Stromal cell of bone marrow (primary cell): ENCODE data around the gene FKBP4.
"Not testable (repeated sequence)": the region's sequence is repeated elsewhere in the genome, so short reads cannot be mapped to it uniquely, and the experiment has no call there.

Source experiments
- DNase-seq: peaks from one replicate; pipeline ENCODE4 v3.0.0-alpha.2; 2012; ENCODE audit warnings: low read depth

Gene FKBP4

DNA sequence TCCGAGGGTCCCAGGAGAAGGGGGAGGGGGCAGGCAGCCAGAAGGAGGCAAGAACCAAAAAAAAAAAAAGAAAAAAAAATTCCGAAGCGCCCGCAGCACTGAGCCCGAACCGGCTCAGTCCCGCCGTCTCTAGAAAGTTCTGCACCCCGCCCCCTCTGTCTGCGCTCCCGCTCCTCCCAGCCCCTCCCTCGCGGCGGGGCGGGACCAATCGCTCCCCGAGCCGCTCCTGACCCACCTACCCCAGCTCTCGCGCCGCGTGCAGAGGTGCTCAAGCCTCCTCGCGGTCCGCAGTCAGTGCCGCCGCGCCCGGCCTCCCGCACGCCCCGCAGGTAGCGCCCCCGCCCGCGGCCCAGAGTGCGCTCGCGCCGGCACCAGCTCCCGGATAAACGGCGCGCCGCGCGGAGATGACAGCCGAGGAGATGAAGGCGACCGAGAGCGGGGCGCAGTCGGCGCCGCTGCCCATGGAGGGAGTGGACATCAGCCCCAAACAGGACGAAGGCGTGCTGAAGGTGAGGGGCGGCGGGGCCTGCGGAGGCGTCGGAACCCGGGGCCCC is at the start of gene FKBP4:
Gene FKBP4 (plus strand): TSS at position 235 of the 554 bp plus-strand sequence. CDS start 170 bp downstream, at position 405.
- DNase-seq: peak; percentile 74

GRCh38 chr12:2745655-2746054 is 49.1 kb upstream of the FKBP4 start:
- DNase-seq: peak; percentile 11

DNA sequence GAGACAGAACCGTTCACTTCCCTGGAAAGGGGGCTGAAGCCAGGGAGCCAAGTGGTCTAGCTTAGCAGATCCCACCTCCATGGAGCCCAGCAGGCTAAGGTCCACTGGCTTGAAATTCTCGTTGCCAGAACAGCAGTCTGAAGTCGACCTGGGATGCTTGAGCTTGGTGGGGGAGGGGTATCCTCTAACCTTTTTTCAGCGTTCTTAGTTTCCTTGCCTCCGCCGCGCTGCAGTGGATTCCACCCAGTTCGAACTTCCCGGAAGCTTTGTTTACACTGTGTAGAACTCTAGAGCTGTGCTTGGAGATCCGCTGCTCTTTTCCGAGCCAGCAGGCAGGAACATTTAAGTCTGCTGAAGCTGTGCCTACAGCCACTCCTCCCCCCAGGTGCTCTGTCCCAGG is 45.2 kb upstream of the FKBP4 start:
- no peak for DNase-seq

DNA sequence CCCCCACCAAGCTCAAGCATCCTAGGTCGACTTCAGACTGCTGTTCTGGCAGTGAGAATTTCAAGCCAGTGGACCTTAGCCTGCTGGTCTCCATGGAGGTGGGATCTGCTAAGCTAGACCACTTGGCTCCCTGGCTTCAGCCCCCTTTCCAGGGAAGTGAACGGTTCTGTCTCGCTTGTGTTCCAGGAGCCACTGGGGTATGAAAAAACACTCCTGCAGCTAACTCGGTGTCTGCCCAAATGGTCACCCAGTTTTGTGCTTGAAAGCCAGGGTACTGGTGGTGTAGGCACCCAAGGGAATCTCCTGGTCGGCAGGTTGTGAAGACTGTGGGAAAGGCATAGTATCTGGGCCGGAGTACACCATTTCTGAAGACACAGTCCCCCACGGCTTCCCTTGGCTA is 44.6 kb upstream of the FKBP4 start:
- no peak for DNase-seq

- no peak for DNase-seq
Observed at GRCh38 chr12:2751230-2751629, 43.5 kb upstream of the FKBP4 start.

DNA sequence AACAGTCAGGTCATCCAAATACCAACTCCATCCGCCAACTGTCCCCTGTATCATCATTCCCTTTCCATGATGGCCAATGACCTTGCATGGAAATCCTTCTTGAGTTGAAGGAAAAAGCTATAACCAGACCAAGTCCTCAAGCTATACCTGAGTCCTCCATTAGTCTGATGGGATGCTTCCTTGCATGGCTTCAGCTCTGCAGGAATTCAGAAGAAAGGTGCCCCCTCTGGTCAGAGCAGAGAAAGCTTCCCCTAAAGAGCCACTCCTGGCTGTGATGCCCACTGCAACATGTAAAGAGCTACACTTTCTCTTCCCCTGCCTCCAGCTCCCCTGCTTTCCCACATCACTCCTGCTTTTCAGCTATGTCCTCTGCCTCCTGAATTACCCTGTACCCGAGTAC is 43.1 kb upstream of the FKBP4 start:
- DNase-seq: no peak

DNA sequence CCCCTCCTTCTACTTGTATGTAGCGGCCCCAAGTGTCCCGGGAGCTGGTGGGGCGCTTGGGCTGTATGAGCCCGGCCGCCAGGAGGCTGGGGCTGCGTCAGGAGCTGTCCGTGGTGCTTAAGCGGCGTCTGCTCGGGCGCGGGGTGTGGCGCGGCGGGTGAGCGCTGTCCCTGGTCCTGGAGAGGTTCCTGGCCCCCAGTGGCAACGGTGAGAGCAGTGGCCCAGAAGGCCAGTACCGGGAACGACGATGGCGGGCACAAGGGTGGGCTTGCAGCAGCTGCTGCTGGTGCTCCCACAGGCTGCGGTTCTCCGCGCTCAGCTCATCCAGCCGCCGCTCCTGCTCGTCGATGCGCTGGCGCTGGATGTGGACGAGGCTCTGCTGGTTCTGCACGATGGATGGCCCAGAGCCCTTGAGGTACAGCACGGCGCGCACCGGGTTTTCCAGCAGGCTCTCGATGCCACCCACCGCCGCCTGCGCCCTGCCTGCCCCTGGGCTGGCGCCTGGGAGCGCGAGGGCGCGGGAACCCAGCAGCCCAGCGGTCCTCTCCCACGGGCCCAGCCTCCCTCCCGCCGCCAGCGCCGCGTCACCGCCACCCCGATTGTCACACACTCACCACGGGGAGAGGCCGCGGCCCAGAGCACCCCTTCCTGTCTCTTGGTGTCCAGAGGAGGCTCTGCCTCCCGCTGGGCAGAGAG is 41.9 kb upstream of the FKBP4 start:
- DNase-seq: peak; percentile 20

DNA sequence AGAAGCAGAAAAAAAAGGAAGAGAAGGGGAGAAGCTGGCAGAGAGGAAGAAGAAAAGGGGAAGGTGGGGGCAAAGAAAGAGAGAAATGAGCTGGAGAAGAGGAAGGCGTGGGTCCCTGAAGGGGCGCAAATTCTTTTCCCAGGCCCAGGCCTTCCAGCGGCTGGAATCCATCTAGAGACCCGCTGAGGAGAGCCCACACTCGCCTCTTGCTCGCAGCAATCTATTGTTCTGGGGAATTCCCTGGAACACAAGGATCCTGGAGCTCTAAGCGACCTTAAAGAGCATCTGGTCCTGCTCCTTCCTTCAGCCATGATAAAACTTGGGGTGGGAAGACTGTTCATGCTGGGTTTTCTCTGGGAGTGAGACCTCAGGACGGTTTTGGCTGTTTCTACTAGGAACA is 41.2 kb upstream of the FKBP4 start:
- DNase-seq: no peak

DNA sequence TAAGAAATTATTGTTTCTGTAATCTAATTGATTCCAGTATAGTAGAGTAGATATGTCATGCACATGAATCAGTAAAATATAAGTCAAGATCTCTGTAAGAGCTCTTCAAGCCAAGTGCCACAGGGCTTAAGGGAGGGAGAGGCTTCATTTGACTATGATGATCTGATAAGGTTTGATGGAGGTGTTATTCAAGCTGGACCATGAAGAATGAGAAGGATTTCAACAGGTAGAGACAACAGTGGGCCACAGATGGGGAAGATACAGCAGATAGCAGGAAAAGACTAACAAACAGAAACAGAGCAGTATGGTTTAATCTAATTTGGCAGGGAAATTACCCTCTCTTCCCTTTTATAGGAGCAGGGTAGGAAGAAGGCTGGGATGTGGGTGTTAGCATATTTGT is 40.6 kb upstream of the FKBP4 start:
- DNase-seq: no peak

GRCh38 chr12:2756756-2757155 is 38.0 kb upstream of the FKBP4 start:
- DNase-seq: no peak

- DNase-seq: no peak
Observed at GRCh38 chr12:2759733-2760132, 35.0 kb upstream of the FKBP4 start.

DNA sequence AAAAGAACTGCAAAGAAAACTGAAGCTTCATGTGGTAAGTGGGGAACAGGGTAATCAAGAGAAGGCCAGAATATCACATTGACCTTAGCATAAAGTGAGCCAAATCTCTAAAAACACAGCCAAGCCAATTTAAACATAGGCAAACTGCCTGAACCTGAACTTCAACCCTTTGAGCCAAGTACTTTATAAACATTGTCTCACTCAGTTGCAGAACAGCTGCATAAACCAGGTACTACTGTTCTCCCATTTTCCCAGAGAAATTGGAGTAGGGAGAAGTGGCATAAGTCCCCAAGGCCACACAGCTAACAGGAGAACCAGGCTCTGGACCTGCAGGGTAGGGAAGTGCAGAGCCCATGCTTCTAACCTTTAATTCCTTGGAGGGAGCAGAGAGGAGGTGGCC is 30.4 kb upstream of the FKBP4 start:
- no peak for DNase-seq

- DNase-seq: no peak
Observed at GRCh38 chr12:2765052-2765451, 29.7 kb upstream of the FKBP4 start.

DNA sequence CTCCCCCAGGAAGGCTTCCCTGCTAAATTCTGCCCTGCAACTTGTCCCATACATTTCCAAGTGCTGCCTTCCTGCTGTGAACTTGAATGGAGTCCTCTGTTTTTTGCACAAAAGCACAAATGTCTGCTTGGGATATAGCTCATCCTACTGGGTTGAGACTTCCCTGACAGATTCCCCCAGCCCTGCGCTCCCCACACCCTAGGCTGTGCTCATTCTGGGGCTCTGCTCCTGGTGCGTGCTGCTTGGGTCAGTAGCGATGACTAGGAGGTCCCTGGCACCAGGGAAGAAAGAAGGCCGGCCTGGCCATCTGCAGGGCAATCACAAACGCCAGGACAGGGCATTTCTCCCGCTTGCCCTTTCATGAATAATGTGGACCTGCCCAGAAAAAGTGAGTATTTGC is 29.2 kb upstream of the FKBP4 start:
- no peak for DNase-seq

GRCh38 chr12:2768224-2768961 is 26.4 kb upstream of the FKBP4 start:
- no peak for DNase-seq

DNA sequence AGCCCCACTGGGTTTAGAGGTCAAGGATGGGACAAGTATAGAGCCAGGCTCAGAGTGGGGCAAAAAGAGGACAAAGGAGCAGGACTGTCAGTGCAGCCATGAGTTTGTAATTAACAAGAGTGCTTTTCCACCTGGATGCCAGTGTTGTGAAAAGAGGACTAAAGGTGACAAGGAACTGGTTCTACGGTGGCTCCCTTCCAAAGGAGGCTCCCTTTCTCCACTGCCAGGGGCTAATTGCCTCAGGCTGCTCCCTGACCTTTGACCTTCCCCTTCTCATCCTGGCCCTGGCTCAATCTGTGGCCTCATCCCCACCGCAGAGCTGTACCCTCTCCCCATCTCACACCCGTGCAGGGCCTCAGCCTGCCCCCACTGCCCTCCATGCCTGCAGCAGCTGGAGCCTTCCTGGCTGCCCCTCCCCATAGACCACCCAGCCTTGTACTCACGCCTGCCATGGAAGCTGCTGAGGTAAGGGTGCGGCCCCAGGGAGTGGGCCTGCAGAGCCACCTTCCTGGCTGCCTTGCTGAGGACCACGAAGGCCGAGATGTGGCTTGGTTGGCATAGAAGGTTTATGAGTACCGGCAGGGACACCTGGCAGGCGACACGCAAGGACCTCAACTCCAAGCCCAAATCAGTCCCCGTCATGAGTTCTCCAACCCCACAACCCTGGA is 24.8 kb upstream of the FKBP4 start:
- DNase-seq: no peak

- DNase-seq: not testable (repeated sequence)
Observed at GRCh38 chr12:2770544-2770943, 24.2 kb upstream of the FKBP4 start.

DNA sequence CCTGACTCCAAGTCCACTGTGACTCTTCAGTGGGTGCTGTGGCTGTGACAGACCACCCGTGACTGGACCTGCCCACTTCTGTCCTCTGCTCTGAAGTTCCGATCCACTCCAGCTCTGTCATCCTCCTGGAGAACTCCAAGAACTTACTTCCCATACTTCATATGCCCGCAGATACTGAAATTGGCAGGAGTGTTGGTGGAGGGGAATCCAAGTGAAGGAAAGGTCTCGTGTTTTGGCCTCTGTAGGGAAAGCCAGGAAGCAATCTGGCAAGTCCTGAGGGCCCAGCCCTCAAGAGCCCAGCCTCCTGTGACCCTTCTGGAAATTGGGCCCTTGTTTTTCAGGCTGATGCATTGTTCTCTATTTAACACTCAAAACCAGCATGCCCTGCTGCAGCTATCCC is 22.4 kb upstream of the FKBP4 start:
- no peak for DNase-seq

- DNase-seq: no peak
Observed at GRCh38 chr12:2773199-2773875, 21.4 kb upstream of the FKBP4 start.

DNA sequence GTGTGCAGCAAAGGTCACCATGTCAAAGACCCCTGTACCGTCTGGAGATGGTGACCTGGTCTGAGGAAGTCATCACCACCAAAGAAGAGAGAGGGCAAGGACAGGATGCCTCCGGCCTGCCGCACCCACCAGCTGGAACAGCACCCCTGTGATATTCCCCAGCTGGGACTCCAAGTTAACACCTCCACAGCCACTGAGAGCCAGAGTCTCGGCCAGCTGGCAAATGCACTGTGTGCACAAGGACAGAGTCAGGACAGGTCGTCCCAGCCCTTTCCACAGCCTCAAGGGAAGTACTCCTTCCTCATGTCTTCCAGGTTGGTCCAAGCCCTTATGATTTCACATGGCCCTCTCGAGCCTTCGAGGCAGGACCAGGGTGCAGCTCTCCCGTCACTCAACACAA is 19.3 kb upstream of the FKBP4 start:
- DNase-seq: no peak

GRCh38 chr12:2776129-2776806 is 18.5 kb upstream of the FKBP4 start:
- no peak for DNase-seq

- DNase-seq: no peak
Observed at GRCh38 chr12:2779281-2779680, 15.5 kb upstream of the FKBP4 start.
